GM12891 (cell line): ENCODE measurements around the gene HSPH1.

Source experiments
- POLR2A ChIP-seq: IDR thresholded peaks from 2 replicates; pipeline ENCODE4 v1.6.1; 2011; ENCODE audit warnings: low read depth, low read length, control low read depth
- POLR2AphosphoS5 ChIP-seq: IDR thresholded peaks from 2 replicates; pipeline ENCODE4 v1.6.1; 2011; ENCODE audit warnings: low read depth, low read length, control low read depth
- SPI1 ChIP-seq: IDR thresholded peaks from 2 replicates; pipeline ENCODE4 v1.6.1; 2011; ENCODE audit warnings: low read depth, low read length, control low read depth
- TAF1 ChIP-seq: IDR thresholded peaks from 2 replicates; pipeline ENCODE4 v1.6.1; 2011; ENCODE audit warnings: low read depth, low read length, control low read depth

GRCh38 chr13:31122544-31123260 is 39.0 kb downstream of the HSPH1 start:
- no peak for TF ChIP-seq POLR2A
- no peak for TF ChIP-seq POLR2AphosphoS5
- no peak for TF ChIP-seq TAF1
- no peak for TF ChIP-seq SPI1
